Keratinocyte (primary cell): ENCODE data around the gene COMMD2. TPM values are rescaled to one million over a fixed set of nuclear protein-coding genes. Genes with fewer than 3 reads are reported as not detected.

ENCODE experiments used
- DNase-seq: peaks from one replicate; pipeline ENCODE4 v3.0.0-alpha.2; 2011; ENCODE audit warnings: low read depth, missing footprints, low spot score
- FAIRE-seq: peaks from 2 replicates; lab custom pipeline; 2011; peaks lifted over from hg19 to GRCh38; lab: Jason Lieb, UNC
- H2AFZ ChIP-seq: 2 replicates; pipeline ENCODE4 v1.6.0; 2012; ENCODE audit warnings: low read length, control low read depth, inconsistent platforms; ENCODE audit not compliant: control insufficient read depth
- H3K27ac ChIP-seq: 2 replicates; pipeline ENCODE4 v1.5.1; 2011; ENCODE audit warnings: low read length; ENCODE audit not compliant: control insufficient read depth, insufficient read depth
- H3K27me3 ChIP-seq: 3 replicates; pipeline ENCODE4 v1.6.0; 2011; ENCODE audit warnings: low read length; ENCODE audit not compliant: control insufficient read depth, insufficient read depth; ENCODE audit errors: extremely low read depth
- H3K36me3 ChIP-seq, 2 experiments: 2 replicates in 1 of 2; 3 replicates in 1 of 2; pipeline ENCODE4 v1.5.1; 2011; ENCODE audit warnings: low read length in 2 of 2, mild to moderate bottlenecking in 1 of 2; ENCODE audit not compliant: control insufficient read depth in 2 of 2, insufficient read depth in 2 of 2; ENCODE audit errors: extremely low read depth in 1 of 2
- H3K4me1 ChIP-seq: 3 replicates; pipeline ENCODE4 v1.5.1; 2011; ENCODE audit warnings: low read length; ENCODE audit not compliant: control insufficient read depth, insufficient read depth; ENCODE audit errors: extremely low read depth
- H3K4me2 ChIP-seq: 3 replicates; pipeline ENCODE4 v1.6.0; 2011; ENCODE audit warnings: low read depth, low read length; ENCODE audit not compliant: control insufficient read depth, insufficient read depth; ENCODE audit errors: extremely low read depth
- H3K4me3 ChIP-seq, 3 experiments: fragments of 200-600 bp in 1 of 3; sonication (generic) in 1 of 3; 2 replicates in 2 of 3; 3 replicates in 1 of 3; pipeline ENCODE4 v1.5.1; 2011 to 2016; ENCODE audit warnings: low read length in 3 of 3, mild to moderate bottlenecking in 3 of 3, control low read depth in 2 of 3, inconsistent platforms in 1 of 3, low read depth in 1 of 3, mixed read lengths in 1 of 3, mixed run types in 1 of 3, moderate library complexity in 1 of 3; ENCODE audit not compliant: control insufficient read depth in 2 of 3, insufficient read depth in 2 of 3; ENCODE audit errors: extremely low read depth in 1 of 3
- H3K79me2 ChIP-seq: 2 replicates; pipeline ENCODE4 v1.6.0; 2012; ENCODE audit warnings: low read length; ENCODE audit not compliant: control insufficient read depth, insufficient read depth
- H3K9ac ChIP-seq: 3 replicates; pipeline ENCODE4 v1.6.0; 2011; ENCODE audit warnings: low read length; ENCODE audit not compliant: control insufficient read depth, insufficient read depth; ENCODE audit errors: extremely low read depth
- H3K9me1 ChIP-seq: 3 replicates; pipeline ENCODE4 v1.6.0; 2011; ENCODE audit warnings: low read length; ENCODE audit not compliant: control insufficient read depth, insufficient read depth; ENCODE audit errors: extremely low read depth
- H3K9me3 ChIP-seq: 2 replicates; pipeline ENCODE4 v1.5.1; 2012; ENCODE audit warnings: low read depth, low read length; ENCODE audit not compliant: control insufficient read depth
- H4K20me1 ChIP-seq: 3 replicates; pipeline ENCODE4 v1.6.0; 2011; ENCODE audit warnings: low read length; ENCODE audit not compliant: control insufficient read depth, insufficient read depth; ENCODE audit errors: extremely low read depth
- CTCF ChIP-seq, 3 experiments: IDR thresholded peaks in 1 of 3; conservative IDR thresholded peaks in 1 of 3; optimal IDR thresholded peaks in 1 of 3; 2 replicates in 2 of 3; 3 replicates in 1 of 3; pipeline versions ENCODE3 to v1.5.1; 2011; ENCODE audit warnings: low read length in 3 of 3, mild to moderate bottlenecking in 3 of 3, moderate library complexity in 2 of 3, control low read depth in 1 of 3, inconsistent platforms in 1 of 3; ENCODE audit not compliant: insufficient read depth in 2 of 3; ENCODE audit errors: extremely low read depth in 1 of 3
- EZH2 ChIP-seq: IDR thresholded peaks from one replicate; pipeline ENCODE4 v1.6.1; 2012; ENCODE audit warnings: inconsistent platforms, mild to moderate bottlenecking, low read length, moderate library complexity
- dilution Hi-C: fragments of 300-500 bp; cut with MboI; formaldehyde crosslinking; loops from one replicate; pipeline ENCODE4 v1.7.0; 2020; ENCODE audit warnings: low sequenced_read_pairs; ENCODE audit not compliant: extremely low pct_ligation_motif_present
- polyA plus RNA-seq, 5 experiments: library from polyadenylated mRNA; depleted of rRNA in 3 of 5; stranded (reverse) in 3 of 5; stranded (forward) in 1 of 5; unstranded in 1 of 5; fragments of >200 nt; gene quantifications; 1 replicate in 1 of 5; 2 replicates in 3 of 5; 3 replicates in 1 of 5; pipeline versions ENCODE4 v1.2.1 to v1.2.3, GENCODE V29; 2011 to 2012; ENCODE audit warnings: missing spikeins in 2 of 5, low read depth in 1 of 5, low replicate concordance in 1 of 5

Gene COMMD2
- polyA plus RNA-seq, 1 donor (not counting 4 experiments of a cell fraction or from before 2014, with no cell fraction given): 51.0 TPM

- no peaks in the 10 kb centered on the region for H4K20me1 ChIP-seq
- no peak overlapping the region for H3K9ac ChIP-seq
- no peaks in the 10 kb centered on the region for H3K27me3 ChIP-seq
- H3K9me1 ChIP-seq: no peaks in the 10 kb centered on the region
- FAIRE-seq (no peak), DNase-seq (no peak)
- no peak overlapping the region for H2AFZ ChIP-seq
- no peak for TF ChIP-seq EZH2
- TF ChIP-seq CTCF (optimal IDR thresholded peaks at IDR 0.05 in 1 of 3, IDR thresholded peaks at IDR 0.05 in 1 of 3, conservative IDR thresholded peaks at IDR 0.05 in 1 of 3; ENCODE audit: extremely low read depth in 1 of 3, insufficient read depth in 2 of 3, low read length in 3 of 3): no peak
- H3K27ac ChIP-seq: no peak overlapping the region
- dilution Hi-C loops: no loop called here
- H3K4me3 ChIP-seq: no peak overlapping the region
- no peak overlapping the region for H3K4me2 ChIP-seq
- peaks cover under 1 to 3% of the 10 kb centered on the region in 2 experiments for H3K36me3 ChIP-seq
- no peaks in the 10 kb centered on the region for H3K9me3 ChIP-seq
- peaks cover 18% of the 10 kb centered on the region for H3K79me2 ChIP-seq
- H3K4me1 ChIP-seq: peaks cover 17% of the 10 kb centered on the region
Measured at GRCh38 chr3:149753717-149754116, 1.4 kb upstream of the COMMD2 start.

- Histone ChIP-seq H2AFZ (peak overlapping the region; percentile 99), H3K4me2 (peak overlapping the region; percentile 78), H4K20me1 (no peaks in the 10 kb centered on the region), H3K9me3 (no peaks in the 10 kb centered on the region), H3K27me3 (no peaks in the 10 kb centered on the region), H3K9me1 (no peaks in the 10 kb centered on the region), H3K4me1 (peaks cover 17% of the 10 kb centered on the region), H3K4me3 (peak overlapping the region in 2 of 3 experiments; percentile 91 to 95), H3K27ac (peak overlapping the region; percentile 80), H3K79me2 (peaks cover 18% of the 10 kb centered on the region), H3K9ac (peak overlapping the region; percentile 91), H3K36me3 (peaks cover 6 to 8% of the 10 kb centered on the region in 2 experiments)
- dilution Hi-C loops: no loop called here
- peak; percentile 23 for FAIRE-seq
- TF ChIP-seq EZH2 (no peak), CTCF (optimal IDR thresholded peaks at IDR 0.05 in 1 of 3, IDR thresholded peaks at IDR 0.05 in 1 of 3, conservative IDR thresholded peaks at IDR 0.05 in 1 of 3; ENCODE audit: extremely low read depth in 1 of 3, insufficient read depth in 2 of 3, low read length in 3 of 3) (no peak)
- DNase-seq: no peak
Measured at GRCh38 chr3:149752788-149753136, 473 bp upstream of the COMMD2 start.
